ENCODE results near the gene PARM1.

The PARM1 gene

GRCh38 chr4:74932832-74933561 is at the start of gene PARM1:
Gene PARM1 (plus strand): TSS chr4:74933116. CDS start chr4:74933328, 212 bp downstream.
- no peak for DNase-seq (ENCODE audit: low read depth in 3 of 3, low spot score in 1 of 3)

- no peak for DNase-seq (ENCODE audit: low read depth in 3 of 3, low spot score in 1 of 3)
These were observed 48.6 kb upstream of the PARM1 start for GRCh38 chr4:74884266-74884665.

- DNase-seq (ENCODE audit: low read depth in 3 of 3, low spot score in 1 of 3) = no peak
These were observed 46.4 kb upstream of the PARM1 start for GRCh38 chr4:74886484-74886883.

- no peak for DNase-seq (ENCODE audit: low read depth in 3 of 3, low spot score in 1 of 3)
These were observed 42.6 kb upstream of the PARM1 start for GRCh38 chr4:74890341-74890740.

- no peak for DNase-seq (ENCODE audit: low read depth in 3 of 3, low spot score in 1 of 3)
These were observed 41.9 kb upstream of the PARM1 start for GRCh38 chr4:74891037-74891436.

- DNase-seq (ENCODE audit: low read depth in 3 of 3, low spot score in 1 of 3) = no peak
These were observed 39.7 kb upstream of the PARM1 start for GRCh38 chr4:74893171-74893570.

GRCh38 chr4:74896595-74896994 is 36.3 kb upstream of the PARM1 start:
- DNase-seq (ENCODE audit: low read depth in 3 of 3, low spot score in 1 of 3) = no peak

- DNase-seq (ENCODE audit: low read depth in 3 of 3, low spot score in 1 of 3) = no peak
These were observed 35.5 kb upstream of the PARM1 start for GRCh38 chr4:74897386-74897785.

GRCh38 chr4:74900862-74901261 is 32.1 kb upstream of the PARM1 start:
- DNase-seq (ENCODE audit: low read depth in 3 of 3, low spot score in 1 of 3) = no peak

GRCh38 chr4:74904509-74905065 is 28.3 kb upstream of the PARM1 start:
- DNase-seq (ENCODE audit: low read depth in 3 of 3, low spot score in 1 of 3) = no peak

GRCh38 chr4:74906771-74907170 is 26.1 kb upstream of the PARM1 start:
- no peak for DNase-seq (ENCODE audit: low read depth in 3 of 3, low spot score in 1 of 3)

GRCh38 chr4:74919783-74920182 is 13.1 kb upstream of the PARM1 start:
- no peak for DNase-seq (ENCODE audit: low read depth in 3 of 3, low spot score in 1 of 3)

- no peak for DNase-seq (ENCODE audit: low read depth in 3 of 3, low spot score in 1 of 3)
These were observed 12.2 kb upstream of the PARM1 start for GRCh38 chr4:74920704-74921103.

GRCh38 chr4:74921490-74921889 is 11.4 kb upstream of the PARM1 start:
- DNase-seq (ENCODE audit: low read depth in 3 of 3, low spot score in 1 of 3) = no peak

- DNase-seq (ENCODE audit: low read depth in 3 of 3, low spot score in 1 of 3) = no peak
These were observed 6.9 kb upstream of the PARM1 start for GRCh38 chr4:74926007-74926406.

- DNase-seq (ENCODE audit: low read depth in 3 of 3, low spot score in 1 of 3) = no peak
These were observed 2.8 kb upstream of the PARM1 start for GRCh38 chr4:74930162-74930561.

- no peak for DNase-seq (ENCODE audit: low read depth in 3 of 3, low spot score in 1 of 3)
These were observed 1.5 kb upstream of the PARM1 start for GRCh38 chr4:74931376-74931775.

GRCh38 chr4:74932010-74932409 is 906 bp upstream of the PARM1 start:
- DNase-seq (ENCODE audit: low read depth in 3 of 3, low spot score in 1 of 3) = no peak

GRCh38 chr4:74933562-74934015 is 673 bp downstream of the PARM1 start:
- DNase-seq (ENCODE audit: low read depth in 3 of 3, low spot score in 1 of 3) = no peak

- no peak for DNase-seq (ENCODE audit: low read depth in 3 of 3, low spot score in 1 of 3)
These were observed 1.3 kb downstream of the PARM1 start for GRCh38 chr4:74934016-74934831.

- DNase-seq (ENCODE audit: low read depth in 3 of 3, low spot score in 1 of 3) = no peak
These were observed 2.0 kb downstream of the PARM1 start for GRCh38 chr4:74934888-74935287.

- no peak for DNase-seq (ENCODE audit: low read depth in 3 of 3, low spot score in 1 of 3)
These were observed 8.2 kb downstream of the PARM1 start for GRCh38 chr4:74941123-74941522.

Measured in stimulated activated CD4-positive, alpha-beta T cell treated with anti-CD3 and anti-CD28 coated beads, TNF-alpha, amount 100 ng/mL, for 1 hour (primary cell).